Astrocyte (in vitro differentiated cells and primary cell): ENCODE results near the gene NBEA. TPM values are rescaled to one million over a fixed set of nuclear protein-coding genes. Genes with fewer than 3 reads are reported as not detected.
A peak's percentile ranks its signal among the peaks of the same experiment; 100 is the strongest.
"Not testable (repeated sequence)": the region's sequence is repeated elsewhere in the genome, so short reads cannot be mapped to it uniquely, and the experiment has no call there.

ENCODE experiments used
- DNase-seq: peaks from one replicate; pipeline ENCODE4 v3.0.0-alpha.2; 2010; ENCODE audit warnings: low read depth
- FAIRE-seq: peaks from 2 replicates; lab custom pipeline; 2011; peaks lifted over from hg19 to GRCh38; lab: Jason Lieb, UNC
- H2AFZ ChIP-seq: 2 replicates; pipeline ENCODE4 v1.6.0; 2012; ENCODE audit warnings: low read depth, low read length, inconsistent platforms
- H3K27ac ChIP-seq: 2 replicates; pipeline ENCODE4 v1.5.1; 2011; ENCODE audit warnings: low read depth, low read length, inconsistent platforms
- H3K27me3 ChIP-seq: 2 replicates; pipeline ENCODE4 v1.6.0; 2011; ENCODE audit warnings: low read length, inconsistent platforms; ENCODE audit not compliant: insufficient read depth
- H3K36me3 ChIP-seq: 2 replicates; pipeline ENCODE4 v1.5.1; 2011; ENCODE audit warnings: low read length, inconsistent platforms; ENCODE audit not compliant: insufficient read depth
- H3K4me1 ChIP-seq: 2 replicates; pipeline ENCODE4 v1.5.1; 2011; ENCODE audit warnings: low read length, inconsistent platforms; ENCODE audit not compliant: insufficient read depth
- H3K4me2 ChIP-seq: 2 replicates; pipeline ENCODE4 v1.6.0; 2012; ENCODE audit warnings: low read length, inconsistent platforms
- H3K4me3 ChIP-seq: 2 replicates; pipeline ENCODE4 v1.5.1; 2011; ENCODE audit warnings: low read depth, mild to moderate bottlenecking, low read length, inconsistent platforms; ENCODE audit not compliant: insufficient read depth
- H3K79me2 ChIP-seq: 2 replicates; pipeline ENCODE4 v1.6.0; 2012; ENCODE audit warnings: mild to moderate bottlenecking, low read length, inconsistent platforms; ENCODE audit not compliant: insufficient read depth
- H3K9ac ChIP-seq: 2 replicates; pipeline ENCODE4 v1.6.0; 2012; ENCODE audit warnings: mild to moderate bottlenecking, low read length, inconsistent platforms
- H3K9me3 ChIP-seq: 2 replicates; pipeline ENCODE4 v1.5.1; 2012; ENCODE audit warnings: low read depth, mild to moderate bottlenecking, low read length, inconsistent platforms; ENCODE audit not compliant: insufficient read depth
- H4K20me1 ChIP-seq: 2 replicates; pipeline ENCODE4 v1.6.0; 2012; ENCODE audit warnings: low read length, inconsistent platforms; ENCODE audit not compliant: insufficient read depth
- H3K27ac Mint-ChIP-seq: one replicate; pipeline ENCODE4 v1.8.0; 2021; ENCODE audit warnings: mild to moderate bottlenecking, mixed read lengths; ENCODE audit not compliant: unreplicated experiment
- H3K27me3 Mint-ChIP-seq: one replicate; pipeline ENCODE4 v1.8.0; 2021; ENCODE audit warnings: low read depth, mixed read lengths; ENCODE audit not compliant: unreplicated experiment
- H3K36me3 Mint-ChIP-seq: one replicate; pipeline ENCODE4 v1.8.0; 2021; ENCODE audit warnings: low read depth, mixed read lengths; ENCODE audit not compliant: unreplicated experiment
- H3K4me1 Mint-ChIP-seq: one replicate; pipeline ENCODE4 v1.8.0; 2021; ENCODE audit warnings: low read depth, mixed read lengths; ENCODE audit not compliant: unreplicated experiment
- H3K4me3 Mint-ChIP-seq: one replicate; pipeline ENCODE4 v1.8.0; 2021; ENCODE audit warnings: mild to moderate bottlenecking, moderate library complexity, mixed read lengths; ENCODE audit not compliant: unreplicated experiment
- H3K9me3 Mint-ChIP-seq: one replicate; pipeline ENCODE4 v1.8.0; 2021; ENCODE audit warnings: mild to moderate bottlenecking, mixed read lengths; ENCODE audit not compliant: unreplicated experiment
- CTCF ChIP-seq: IDR thresholded peaks from 2 replicates; pipeline ENCODE4 v1.5.1; 2011; ENCODE audit warnings: low read depth, mild to moderate bottlenecking, inconsistent platforms, low read length, moderate library complexity; ENCODE audit not compliant: insufficient read depth
- EZH2 ChIP-seq: IDR thresholded peaks from 2 replicates; pipeline ENCODE4 v1.6.1; 2012; ENCODE audit warnings: mild to moderate bottlenecking, low read length, inconsistent platforms; ENCODE audit not compliant: insufficient read depth
- total RNA-seq: library from RNA; stranded (reverse); gene quantifications from 2 replicates; pipeline ENCODE4 v1.2.1, GENCODE V29; 2021

The NBEA gene
- total RNA-seq, 1 donor from 2014 or later = 7.8 TPM

- no peaks in the 10 kb centered on the region for H3K79me2 ChIP-seq
- peaks cover 5% of the 10 kb centered on the region for H3K9me3 ChIP-seq
- no peak overlapping the region for H3K9ac ChIP-seq
- no peak overlapping the region for H2AFZ ChIP-seq
- no peaks in the 10 kb centered on the region for H3K36me3 ChIP-seq
- no peaks in the 10 kb centered on the region for H4K20me1 ChIP-seq
- Mint-ChIP-seq H3K4me1 (peaks cover 3% of the 10 kb centered on the region), H3K27me3 (no peaks in the 10 kb centered on the region), H3K27ac (no peak overlapping the region), H3K36me3 (peaks cover 11% of the 10 kb centered on the region), H3K4me3 (no peak overlapping the region), H3K9me3 (peaks cover 23% of the 10 kb centered on the region)
- no peaks in the 10 kb centered on the region for H3K4me1 ChIP-seq
- H3K4me2 ChIP-seq = no peak overlapping the region
- H3K27ac ChIP-seq = no peak overlapping the region
- FAIRE-seq = no peak
- no peak for TF ChIP-seq EZH2
- TF ChIP-seq CTCF = no peak
- H3K4me3 ChIP-seq = no peak overlapping the region
- no peak for DNase-seq
- H3K27me3 ChIP-seq = no peaks in the 10 kb centered on the region
These were observed 46.3 kb downstream of the NBEA start for GRCh38 chr13:34988330-34988791.

GRCh38 chr13:34990399-34991214, 48.5 kb downstream of the NBEA start:
- Histone ChIP-seq H3K27ac (no peak overlapping the region), H3K4me2 (no peak overlapping the region), H2AFZ (no peak overlapping the region), H3K36me3 (no peaks in the 10 kb centered on the region), H3K4me1 (no peaks in the 10 kb centered on the region), H4K20me1 (no peaks in the 10 kb centered on the region), H3K27me3 (no peaks in the 10 kb centered on the region), H3K9me3 (peaks cover 5% of the 10 kb centered on the region), H3K9ac (no peak overlapping the region), H3K4me3 (no peak overlapping the region), H3K79me2 (no peaks in the 10 kb centered on the region)
- no peak overlapping the region for H3K4me3 Mint-ChIP-seq
- peaks cover 21% of the 10 kb centered on the region for H3K9me3 Mint-ChIP-seq
- no peak overlapping the region for H3K27ac Mint-ChIP-seq
- H3K36me3 Mint-ChIP-seq = peaks cover 11% of the 10 kb centered on the region
- H3K27me3 Mint-ChIP-seq = no peaks in the 10 kb centered on the region
- FAIRE-seq (no peak), DNase-seq (no peak)
- peaks cover 3% of the 10 kb centered on the region for H3K4me1 Mint-ChIP-seq
- no peak for TF ChIP-seq CTCF
- TF ChIP-seq EZH2 = no peak

- DNase-seq (peak; percentile 39), FAIRE-seq (no peak)
- no peak overlapping the region for H3K4me3 ChIP-seq
- no peaks in the 10 kb centered on the region for H3K4me1 ChIP-seq
- H3K36me3 ChIP-seq = no peaks in the 10 kb centered on the region
- no peak overlapping the region for H2AFZ ChIP-seq
- H3K27me3 ChIP-seq = no peaks in the 10 kb centered on the region
- Mint-ChIP-seq H3K9me3 (peaks cover 18% of the 10 kb centered on the region), H3K4me1 (no peaks in the 10 kb centered on the region), H3K27me3 (no peaks in the 10 kb centered on the region), H3K27ac (no peak overlapping the region), H3K4me3 (no peak overlapping the region), H3K36me3 (peaks cover 11% of the 10 kb centered on the region)
- H3K79me2 ChIP-seq = no peaks in the 10 kb centered on the region
- peaks cover 5% of the 10 kb centered on the region for H3K9me3 ChIP-seq
- H3K9ac ChIP-seq = no peak overlapping the region
- H3K4me2 ChIP-seq = no peak overlapping the region
- H4K20me1 ChIP-seq = no peaks in the 10 kb centered on the region
- no peak for TF ChIP-seq CTCF
- TF ChIP-seq EZH2 = no peak
- H3K27ac ChIP-seq = no peak overlapping the region
These were observed 51.4 kb downstream of the NBEA start for GRCh38 chr13:34993470-34993869.

GRCh38 chr13:35003734-35004133, 61.7 kb downstream of the NBEA start:
- not testable (repeated sequence) for DNase-seq, H3K4me1 ChIP-seq, H3K27ac ChIP-seq, H3K4me3 Mint-ChIP-seq, H3K36me3 ChIP-seq, H3K4me2 ChIP-seq, H3K36me3 Mint-ChIP-seq, H3K9ac ChIP-seq, H3K27ac Mint-ChIP-seq, H3K9me3 Mint-ChIP-seq, H3K27me3 Mint-ChIP-seq, FAIRE-seq, H3K9me3 ChIP-seq, H4K20me1 ChIP-seq, H3K4me3 ChIP-seq, H2AFZ ChIP-seq, H3K27me3 ChIP-seq, H3K79me2 ChIP-seq, H3K4me1 Mint-ChIP-seq
